GM18519 (cell line): Measurements from ENCODE around the gene SERGEF.

Experiments used
- ATAC-seq: cut with Tn5 transposase; IDR thresholded peaks from one replicate; pipeline ENCODE4 v1.9.1; 2021; ENCODE audit warnings: mild to moderate bottlenecking, moderate library complexity; ENCODE audit not compliant: unreplicated experiment, low FRiP score

The SERGEF gene

DNA sequence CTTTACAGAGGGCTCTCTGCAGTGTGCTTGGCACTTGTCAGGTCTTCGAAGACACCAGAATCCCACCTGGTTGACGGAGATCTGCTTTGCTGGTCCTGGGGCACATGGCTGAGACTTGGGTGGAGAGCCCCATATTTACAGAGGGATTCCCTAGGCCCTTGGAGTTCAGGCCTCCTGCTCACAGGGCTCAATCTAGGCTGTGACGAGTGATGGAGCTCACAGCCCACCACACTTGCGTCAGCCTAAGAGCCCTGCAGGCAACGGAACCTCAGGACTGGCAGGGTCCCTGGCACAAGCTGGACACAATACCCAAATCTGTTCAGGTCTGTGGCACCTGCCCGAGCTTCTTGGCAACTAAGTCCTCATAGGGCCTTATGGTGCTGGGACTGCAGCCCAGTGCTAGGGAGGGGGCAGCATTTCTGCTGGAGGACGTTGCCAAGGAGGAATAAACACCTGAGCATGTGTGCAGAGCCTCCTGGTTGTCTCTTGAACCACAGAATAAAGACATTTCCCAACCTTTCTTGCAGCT is 219.1 kb downstream of the SERGEF start:
- no peak for ATAC-seq

DNA sequence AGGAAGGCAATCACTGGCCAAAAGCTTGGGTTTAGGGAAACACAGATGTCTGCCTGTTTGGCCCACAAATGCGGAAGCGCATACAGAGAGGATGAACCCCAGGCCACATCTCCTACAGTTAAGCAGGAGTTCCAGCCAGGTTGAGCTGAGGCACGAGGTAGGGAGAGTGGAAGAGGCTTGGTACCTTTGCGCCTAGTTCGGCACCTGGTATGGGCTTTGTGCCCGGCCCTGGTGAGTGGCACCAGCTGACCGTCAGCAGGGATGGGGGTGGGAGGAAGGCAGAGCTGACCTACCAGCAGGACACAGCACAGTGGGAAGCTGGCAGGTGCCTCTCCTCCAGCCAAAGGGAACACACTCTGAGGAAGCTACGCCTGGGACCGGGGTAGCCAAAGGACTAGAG is 220.7 kb downstream of the SERGEF start:
- no peak for ATAC-seq

DNA sequence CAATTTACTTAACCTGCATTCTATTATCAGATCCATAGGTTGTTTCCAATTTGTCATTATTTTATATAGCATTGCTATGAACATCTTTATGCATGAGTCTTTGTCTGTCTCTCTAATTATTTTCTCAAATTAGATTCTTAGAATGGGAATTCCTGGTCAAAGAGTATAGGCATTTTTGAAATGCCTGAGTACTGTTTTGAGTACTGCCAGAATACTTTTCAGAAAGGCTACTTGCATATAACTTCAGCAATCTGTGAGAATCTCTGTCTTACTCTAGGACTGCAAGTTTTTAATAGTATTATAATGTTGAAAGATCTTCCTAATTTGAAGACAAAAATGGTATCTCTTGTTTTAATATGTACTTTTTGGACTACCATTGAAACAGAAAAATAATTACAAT is 221.7 kb downstream of the SERGEF start:
- ATAC-seq: no peak

DNA sequence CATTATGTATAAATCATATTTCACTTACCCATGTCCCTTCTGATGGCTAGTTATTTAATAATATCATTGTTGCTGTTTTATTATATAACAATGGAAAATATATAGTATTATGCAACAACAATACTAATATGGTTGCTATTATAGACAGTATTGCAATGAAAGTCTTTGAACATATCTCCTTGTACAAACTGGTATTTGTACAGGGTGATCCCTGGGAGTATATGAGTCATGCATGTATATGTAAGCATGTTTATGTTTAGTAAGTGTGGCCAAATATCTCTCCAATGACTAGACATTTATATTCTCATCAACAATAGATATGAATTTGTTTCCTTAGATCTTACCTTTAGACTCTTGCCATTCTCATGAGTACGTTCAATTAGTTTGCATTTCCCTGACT is 222.4 kb downstream of the SERGEF start:
- no peak for ATAC-seq

DNA sequence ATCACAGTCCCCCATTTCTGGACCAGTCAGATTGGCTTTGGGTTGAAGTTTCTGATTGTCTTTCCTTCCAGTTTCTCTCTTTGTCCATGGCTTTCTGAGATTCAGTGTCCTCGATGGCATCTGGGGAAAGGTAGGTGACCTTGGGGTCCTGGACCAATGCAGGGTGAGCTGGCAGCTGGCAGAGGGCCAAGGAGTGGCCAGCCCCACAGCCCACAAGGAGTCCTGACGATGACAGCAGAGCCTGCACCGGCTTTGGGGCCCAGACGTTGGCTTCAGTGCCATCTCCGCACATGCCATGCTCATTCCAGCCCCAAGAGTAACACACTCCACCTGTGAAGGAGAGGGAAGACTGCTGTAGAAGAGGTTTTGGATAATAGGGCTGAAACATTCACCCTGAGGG is 224.8 kb downstream of the SERGEF start:
- no peak for ATAC-seq

DNA sequence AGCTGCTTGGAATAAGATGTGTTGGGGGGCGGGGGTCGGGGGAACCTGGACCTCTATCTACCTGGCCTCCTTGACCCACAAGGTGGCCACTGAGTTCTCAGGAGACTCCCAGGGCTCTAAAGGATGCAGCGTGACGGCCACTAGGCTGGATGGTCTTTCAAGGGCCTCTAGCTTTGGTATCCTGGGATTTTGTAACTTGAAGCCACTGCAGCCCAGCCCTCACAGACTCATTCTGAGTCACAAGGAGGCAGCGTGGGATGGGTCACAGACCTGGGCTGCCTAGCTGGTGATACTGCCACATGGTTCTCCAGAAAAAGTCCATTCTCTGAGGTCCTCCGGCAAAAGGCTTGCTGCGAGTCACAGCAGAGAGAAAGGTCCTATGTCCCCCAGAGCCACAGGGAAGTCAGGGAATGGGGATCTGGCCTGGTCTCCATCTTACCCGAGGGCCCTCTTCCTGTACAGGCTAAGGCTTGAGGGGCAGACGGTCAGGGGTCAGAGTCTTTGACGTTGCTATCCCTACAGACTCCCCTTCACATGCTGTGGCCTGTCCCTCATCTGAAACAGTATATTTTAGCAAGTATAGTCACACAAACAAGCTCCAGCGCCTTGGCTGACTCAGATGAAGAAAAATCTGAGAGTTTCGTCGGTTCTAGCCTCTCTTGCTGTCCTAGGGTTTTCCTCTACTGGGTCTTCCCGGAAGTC is 225.9 kb downstream of the SERGEF start:
- ATAC-seq: no peak

DNA sequence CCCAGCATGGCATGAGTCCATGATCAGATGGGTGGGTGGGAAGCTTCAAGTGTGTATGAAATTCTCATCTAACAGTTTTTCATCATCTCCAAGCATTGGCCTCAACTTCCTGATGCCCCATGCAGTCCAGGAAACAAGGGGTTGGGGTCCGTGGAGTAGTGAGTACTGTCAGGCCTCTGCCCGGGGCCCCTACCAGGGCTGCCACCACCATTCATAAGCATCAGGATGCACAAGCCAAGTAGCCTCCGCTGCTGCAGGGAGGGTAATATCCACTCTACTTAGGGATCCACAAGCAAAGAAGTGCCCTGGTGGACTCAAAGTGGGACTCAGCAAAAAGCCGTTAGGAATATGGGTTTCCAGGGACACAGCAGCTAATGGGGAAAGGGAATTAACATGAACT is 229.0 kb downstream of the SERGEF start:
- no peak for ATAC-seq

DNA sequence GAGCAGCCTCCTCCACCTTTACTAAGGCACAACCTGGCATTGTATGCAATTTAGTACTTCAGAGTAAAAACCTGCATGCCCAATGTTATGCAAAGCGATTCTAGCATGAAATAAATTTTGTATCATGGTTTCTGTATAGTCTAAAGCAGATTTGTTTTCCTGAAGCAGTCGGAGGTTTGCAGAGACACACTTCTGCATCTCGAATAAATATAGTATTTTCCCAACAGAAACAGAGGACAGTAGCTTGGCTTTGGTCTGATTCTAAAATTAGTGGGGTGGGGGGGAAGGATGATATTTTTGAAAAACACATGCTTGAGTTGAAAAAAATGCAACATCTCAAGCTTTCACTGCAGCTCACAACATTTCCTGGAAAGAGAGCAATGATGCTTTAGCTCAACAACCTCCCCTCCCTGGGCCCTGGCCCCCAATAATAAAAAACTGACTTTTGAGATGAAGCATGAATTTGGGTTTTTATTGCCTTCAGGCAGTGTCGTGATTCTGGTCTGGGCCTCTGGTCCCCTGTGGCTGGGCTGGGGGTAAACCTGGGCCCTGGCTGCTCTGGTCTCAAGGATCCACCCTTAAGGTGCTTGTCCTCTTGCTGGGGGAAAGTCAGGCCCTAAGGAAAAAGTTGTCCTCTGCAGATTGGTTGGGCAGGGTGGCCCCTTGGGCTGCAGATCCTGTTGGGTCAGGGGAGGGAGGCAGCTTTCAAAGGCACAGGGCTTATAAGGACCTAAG is 230.1 kb downstream of the SERGEF start:
- ATAC-seq: no peak

DNA sequence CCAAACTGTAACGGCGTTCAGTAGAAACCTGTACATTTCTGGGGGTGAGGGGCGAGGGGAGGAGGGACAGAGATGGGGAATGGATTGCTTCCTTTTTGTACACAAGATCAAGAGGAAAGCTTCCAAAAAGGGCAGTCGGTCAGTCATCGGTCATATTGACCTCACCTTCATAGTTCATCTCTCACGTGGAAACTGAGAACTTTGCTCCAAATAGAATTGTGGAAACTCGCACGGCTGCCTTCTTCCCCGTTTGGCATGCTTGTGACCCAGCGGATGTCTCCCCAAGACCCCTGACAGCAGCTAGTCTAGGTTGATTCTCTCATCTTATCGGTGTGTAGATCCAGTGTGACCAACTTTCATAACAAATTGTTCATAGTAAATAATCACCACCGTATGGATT is 230.7 kb downstream of the SERGEF start:
- no peak for ATAC-seq

DNA sequence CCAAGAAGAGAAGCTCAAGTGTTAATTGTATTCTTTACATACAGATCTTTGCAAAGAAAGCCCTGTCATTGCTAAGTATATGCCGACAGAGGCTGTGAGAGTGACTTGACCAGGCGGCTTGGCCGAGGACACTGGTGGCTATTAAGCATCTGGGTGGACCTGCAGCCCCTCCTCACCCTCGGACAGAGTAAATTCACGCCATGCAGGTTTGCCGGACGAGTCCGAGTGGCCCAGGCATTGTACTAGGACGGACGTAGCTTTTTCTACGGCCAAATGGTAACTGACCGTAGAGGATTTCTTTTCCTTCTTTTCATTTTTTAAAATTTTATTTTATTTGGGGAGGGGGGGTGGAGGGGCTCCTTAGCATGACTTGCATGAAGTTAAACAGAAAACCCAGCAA is 231.2 kb downstream of the SERGEF start:
- ATAC-seq: no peak

DNA sequence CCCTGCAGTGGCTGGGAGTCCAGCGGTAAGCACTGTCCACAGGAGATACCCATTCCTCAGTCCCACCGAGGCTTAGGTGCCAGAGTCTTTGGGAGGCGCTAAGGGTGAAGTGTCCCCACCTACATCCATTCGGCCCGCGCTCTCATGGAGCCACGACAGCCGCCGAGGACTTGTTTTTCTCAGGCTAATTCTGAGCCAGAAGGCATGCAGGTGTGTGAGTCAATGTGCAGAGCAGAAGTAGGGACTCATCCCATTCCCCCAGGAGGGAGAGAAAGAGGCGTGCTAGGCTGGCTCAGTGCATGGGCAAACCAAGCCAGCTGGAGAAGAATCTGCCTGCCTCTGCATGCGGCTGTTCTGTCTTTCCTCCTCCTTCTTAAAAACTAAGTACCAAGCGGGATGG is 231.6 kb downstream of the SERGEF start:
- ATAC-seq: no peak

DNA sequence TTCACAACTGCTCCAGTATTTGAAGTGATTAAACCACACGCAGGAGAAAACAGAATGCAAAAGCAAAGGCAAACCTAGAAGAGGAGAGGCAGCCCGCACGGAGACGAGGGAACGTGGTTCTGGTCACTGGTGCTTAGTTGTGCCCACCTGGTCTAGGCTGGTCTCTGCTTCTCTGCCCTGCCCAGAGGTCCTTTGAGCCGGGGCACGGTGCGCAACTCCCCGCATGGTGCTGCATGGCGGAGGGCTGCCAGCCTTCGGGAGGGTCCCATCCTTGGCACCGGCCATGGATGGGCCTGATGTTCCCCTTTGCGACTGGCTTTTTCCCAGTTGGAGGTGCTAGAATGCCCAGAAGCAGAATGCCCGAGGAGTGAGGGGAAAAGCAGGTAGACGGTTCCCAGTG is 232.2 kb downstream of the SERGEF start:
- no peak for ATAC-seq

DNA sequence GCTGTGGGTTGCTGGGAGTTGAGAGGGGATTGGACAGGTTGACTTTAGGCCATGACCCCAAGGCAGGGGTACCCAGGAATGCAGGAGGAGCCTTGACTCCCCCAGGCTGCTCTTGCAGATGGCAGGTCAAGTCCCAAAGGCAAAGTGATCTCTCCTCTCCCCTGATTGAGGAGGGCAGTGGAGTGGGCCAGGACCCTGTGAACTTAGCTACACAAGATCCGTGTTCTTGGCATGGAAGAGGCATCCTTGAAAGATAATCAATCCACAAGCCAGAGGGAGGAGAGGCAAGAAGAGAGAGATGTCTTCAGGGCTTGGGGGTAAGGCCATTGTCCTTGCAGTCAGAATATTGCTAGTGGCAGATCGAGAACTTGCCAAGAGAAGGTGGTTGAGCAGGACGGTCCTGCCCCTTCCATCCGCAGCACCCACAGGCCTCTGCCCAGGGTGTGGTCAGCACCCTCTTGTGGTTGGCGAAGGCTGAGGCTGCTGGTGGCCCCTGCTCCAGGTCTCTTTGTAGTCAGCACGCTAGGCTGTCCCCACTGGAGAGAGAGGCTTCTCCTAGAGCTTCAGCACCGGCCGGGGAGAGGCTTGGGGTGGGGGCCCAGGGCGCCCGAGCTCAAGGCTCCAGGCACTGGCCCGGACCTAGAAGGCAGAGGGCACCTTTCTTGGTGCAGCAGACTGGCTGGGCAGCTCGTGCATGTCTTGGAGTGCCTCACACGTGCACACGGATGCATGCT is 232.8 kb downstream of the SERGEF start:
- no peak for ATAC-seq

DNA sequence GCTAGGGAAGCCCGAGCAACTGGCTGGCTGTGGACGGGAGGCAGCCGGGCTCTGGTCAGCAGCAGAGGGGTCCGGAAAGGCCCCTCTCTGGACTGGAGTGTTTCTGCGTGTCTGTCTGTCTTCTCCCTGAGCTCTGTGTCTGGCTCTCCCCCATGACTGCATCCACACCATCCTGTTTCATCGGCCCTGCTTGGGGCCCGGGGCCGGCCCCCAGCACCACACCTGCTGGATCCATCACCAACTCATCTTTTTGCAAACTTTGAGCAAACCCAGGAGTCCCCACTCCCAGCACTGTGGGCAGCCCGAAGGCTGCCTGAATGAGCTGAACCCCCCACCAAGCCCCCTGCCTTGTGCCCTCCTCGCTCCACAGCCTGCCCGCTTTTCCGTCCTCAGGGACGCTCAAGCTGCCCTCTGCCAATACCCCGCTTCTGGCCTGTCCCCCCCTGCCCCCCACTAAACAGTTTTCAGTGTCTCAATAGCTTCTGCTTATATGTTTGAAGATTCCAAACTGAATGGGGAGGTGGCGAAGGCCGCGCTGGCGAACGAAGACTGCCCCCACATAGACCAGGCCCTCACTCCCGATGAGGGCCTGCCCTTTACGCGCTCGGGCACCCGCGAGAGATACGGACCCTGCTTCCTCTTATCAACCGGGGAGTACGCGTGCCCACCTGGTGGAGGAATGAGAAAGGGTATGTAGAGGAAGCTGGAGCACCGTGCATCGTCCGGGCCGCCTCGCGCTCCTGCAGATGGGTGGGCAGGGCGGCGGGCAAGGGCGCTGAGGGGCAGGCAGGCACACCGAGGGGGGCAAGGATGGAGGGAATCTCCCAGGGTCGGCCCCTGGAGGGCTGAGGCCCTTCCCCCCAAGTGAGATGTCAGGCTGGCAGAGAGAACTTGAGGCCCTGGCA is 233.6 kb downstream of the SERGEF start:
- ATAC-seq: no peak

DNA sequence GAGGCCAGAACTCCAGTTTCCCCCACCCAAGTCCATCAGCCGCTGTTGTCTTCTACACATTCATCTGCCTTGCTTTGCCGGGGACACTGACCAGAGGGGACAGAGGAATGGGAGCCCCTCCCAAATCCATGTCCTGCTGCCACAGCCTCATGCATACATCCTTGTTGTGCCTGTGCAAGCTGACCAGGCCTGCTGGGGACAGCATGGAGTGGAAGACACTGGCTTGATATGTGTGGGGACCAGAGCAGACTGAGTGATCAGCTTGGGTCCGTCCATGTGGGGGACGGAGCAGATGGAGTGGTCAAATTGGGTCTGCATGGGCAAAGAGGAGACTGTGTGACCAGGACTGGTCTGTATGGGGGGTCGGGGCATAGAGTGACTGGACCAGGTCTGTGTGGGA is 234.5 kb downstream of the SERGEF start:
- ATAC-seq: no peak

DNA sequence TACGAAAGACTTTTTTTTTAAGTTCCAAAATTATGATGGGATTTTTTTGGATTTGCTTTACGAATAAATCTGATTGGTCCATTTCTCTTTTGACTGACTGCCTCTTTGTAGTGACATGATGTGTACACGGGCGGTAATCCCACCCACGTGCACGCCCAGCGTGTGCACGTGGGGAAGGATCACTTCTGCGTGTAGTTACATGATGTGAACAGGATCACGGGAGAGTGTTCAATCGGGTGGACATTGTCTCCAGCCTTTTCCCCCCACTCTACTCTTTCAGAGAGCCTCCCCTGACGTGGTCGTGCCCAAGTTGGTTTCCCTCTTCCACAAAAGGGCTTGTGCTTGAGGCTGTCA is 235.1 kb downstream of the SERGEF start:
- no peak for ATAC-seq

DNA sequence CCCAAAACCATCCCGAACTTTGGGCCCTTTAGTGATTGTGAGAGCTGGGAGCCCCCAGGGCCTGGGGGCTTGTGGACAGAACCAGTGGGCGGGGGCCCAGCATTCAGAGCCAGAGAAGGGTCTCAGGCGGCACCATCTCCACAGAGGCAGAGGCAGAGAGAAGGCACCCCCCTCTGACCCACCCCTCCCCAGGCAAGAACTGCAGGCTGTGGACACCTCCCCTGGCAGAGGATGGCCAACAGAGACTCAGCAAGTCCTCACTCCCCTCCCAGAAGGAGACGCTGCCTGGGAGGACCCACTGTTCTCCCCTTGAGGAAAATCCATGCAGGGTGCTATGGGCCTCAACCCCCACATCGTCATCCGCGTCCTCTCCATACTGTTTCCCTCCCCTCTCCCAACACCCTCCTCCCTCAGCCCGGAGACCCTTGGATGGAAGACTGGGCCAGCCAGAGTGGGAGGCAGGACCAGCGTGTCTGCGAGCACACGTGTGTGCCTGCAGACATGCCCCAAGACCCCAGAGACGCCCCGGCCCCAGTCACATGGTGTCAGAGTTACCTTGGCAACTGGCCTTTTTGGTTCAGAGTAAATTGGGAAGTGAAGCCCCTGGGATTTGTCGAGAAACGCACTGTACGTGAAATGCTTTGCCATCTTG is 235.6 kb downstream of the SERGEF start:
- no peak for ATAC-seq

DNA sequence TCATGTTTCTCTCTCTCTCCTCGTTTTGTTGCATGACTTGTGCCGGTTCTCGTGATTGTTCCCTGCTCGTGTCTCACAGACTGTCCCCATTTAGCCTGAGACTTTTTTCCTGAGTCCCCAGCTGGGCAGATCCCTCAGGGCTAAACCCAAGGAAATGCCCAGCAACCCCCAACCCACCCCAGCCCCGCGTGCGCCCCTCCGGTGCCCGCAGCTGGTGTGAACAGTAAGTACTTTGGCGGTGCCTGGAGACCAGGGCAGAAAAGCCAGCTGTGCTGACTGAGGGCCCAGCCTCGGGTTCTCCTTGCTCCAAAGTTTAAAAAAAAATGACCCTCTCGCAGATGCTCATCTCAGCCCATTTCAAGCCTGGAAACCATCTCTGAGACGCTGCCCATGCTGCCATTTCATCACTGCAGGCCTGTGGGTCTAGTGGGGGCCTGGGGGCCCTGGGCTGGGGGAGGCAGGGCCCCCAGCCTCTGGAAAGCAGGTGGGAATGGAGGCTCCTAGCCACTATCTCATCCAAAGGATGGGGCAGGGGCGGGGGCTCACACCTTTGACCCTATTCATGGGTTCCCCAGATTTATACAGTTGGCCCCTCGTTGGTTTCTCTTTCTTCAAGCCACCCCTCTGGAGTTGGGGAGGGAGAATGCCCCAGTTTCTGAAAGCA is 236.5 kb downstream of the SERGEF start:
- no peak for ATAC-seq

DNA sequence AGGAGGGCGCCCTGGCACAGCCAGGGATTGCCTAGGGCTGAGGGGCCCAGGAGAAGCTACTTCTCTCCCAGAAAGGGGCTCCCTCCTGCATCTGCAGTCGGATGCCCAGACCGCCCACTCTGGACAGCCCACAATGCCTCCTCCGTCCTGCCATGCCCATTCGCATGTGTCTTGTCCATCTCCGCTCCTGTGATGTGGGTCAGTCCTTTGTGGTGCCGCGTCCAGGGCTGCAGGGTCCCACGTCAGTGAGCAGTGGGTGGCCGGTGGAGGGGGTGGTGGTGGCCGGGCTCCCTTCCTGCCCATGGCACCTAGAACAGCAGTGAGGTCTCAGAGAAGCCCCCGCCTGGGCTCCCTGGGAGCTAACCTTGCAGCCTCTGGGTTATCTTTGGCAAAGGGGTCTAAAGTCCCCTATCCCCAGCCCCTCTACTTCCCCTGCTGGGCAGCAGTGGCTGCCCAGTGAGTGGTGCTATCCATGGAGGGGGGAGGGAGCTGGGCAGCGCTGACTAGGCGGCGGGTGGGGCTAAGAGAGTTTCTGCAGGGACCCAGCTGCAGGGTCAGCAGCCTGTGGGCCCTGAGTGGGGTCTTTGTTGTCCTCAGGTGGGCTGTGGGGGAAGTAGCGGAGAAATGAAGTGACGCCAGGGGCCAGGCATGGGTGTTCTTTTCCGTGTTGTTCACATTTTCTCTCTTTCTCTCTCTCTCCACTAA is 237.2 kb downstream of the SERGEF start:
- no peak for ATAC-seq
